Measurements from ENCODE around the gene CEP170.
"Not testable (repeated sequence)": the region's sequence is repeated elsewhere in the genome, so short reads cannot be mapped to it uniquely, and the experiment has no call there.

The CEP170 gene

DNA sequence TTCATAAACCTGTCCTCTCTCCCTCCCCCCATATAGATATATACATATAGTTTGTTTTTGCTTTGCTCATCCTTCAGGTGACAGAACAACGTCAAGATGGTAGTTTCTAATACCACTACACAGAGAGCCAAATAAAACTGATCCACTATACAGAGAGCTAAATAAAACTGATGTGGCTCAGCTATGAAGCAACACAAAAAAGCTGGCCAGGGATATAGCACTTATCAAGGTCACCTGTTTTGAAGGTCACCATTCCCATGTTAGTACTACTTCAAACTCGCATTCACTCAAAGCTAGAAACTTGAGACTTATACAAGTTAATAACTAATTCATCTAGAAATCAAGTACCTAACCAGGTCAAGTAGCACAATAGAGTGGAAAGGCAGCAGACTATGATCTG lies 61.8 kb downstream of the CEP170 start:
- not testable (repeated sequence) for H3K9me2 ChIP-seq (replicated peaks; ENCODE audit: insufficient read depth, low read length); DNase-seq; H3F3A ChIP-seq (ENCODE audit: insufficient read depth, low read length); H3K36me3 ChIP-seq (replicated peaks; ENCODE audit: insufficient read depth, low read length); H3K79me2 ChIP-seq (ENCODE audit: low read length); H3K27ac ChIP-seq (ENCODE audit: low read length); H3K4me1 ChIP-seq (ENCODE audit: low read length); H3K4me3 ChIP-seq (ENCODE audit: low read length); H3K27me3 ChIP-seq (replicated peaks; ENCODE audit: insufficient read depth, low read length); H4K20me1 ChIP-seq (ENCODE audit: insufficient read depth, low read length); H3K9me3 ChIP-seq (replicated peaks; ENCODE audit: insufficient read depth, low read length); H3K4me2 ChIP-seq (ENCODE audit: low read depth, low read length); H3K9ac ChIP-seq (ENCODE audit: low read length); H2AFZ ChIP-seq (ENCODE audit: low read length)

GRCh38 chr1:243186201-243186995 lies 68.7 kb downstream of the CEP170 start:
- not testable (repeated sequence) for H3K27ac ChIP-seq (ENCODE audit: low read length); H3K9me3 ChIP-seq (replicated peaks; ENCODE audit: insufficient read depth, low read length); DNase-seq; H3K36me3 ChIP-seq (replicated peaks; ENCODE audit: insufficient read depth, low read length); H3K4me2 ChIP-seq (ENCODE audit: low read depth, low read length); H4K20me1 ChIP-seq (ENCODE audit: insufficient read depth, low read length); H3K4me1 ChIP-seq (ENCODE audit: low read length); H2AFZ ChIP-seq (ENCODE audit: low read length); H3K79me2 ChIP-seq (ENCODE audit: low read length); H3K9me2 ChIP-seq (replicated peaks; ENCODE audit: insufficient read depth, low read length); H3K27me3 ChIP-seq (replicated peaks; ENCODE audit: insufficient read depth, low read length); H3F3A ChIP-seq (ENCODE audit: insufficient read depth, low read length); H3K4me3 ChIP-seq (ENCODE audit: low read length); H3K9ac ChIP-seq (ENCODE audit: low read length)

DNA sequence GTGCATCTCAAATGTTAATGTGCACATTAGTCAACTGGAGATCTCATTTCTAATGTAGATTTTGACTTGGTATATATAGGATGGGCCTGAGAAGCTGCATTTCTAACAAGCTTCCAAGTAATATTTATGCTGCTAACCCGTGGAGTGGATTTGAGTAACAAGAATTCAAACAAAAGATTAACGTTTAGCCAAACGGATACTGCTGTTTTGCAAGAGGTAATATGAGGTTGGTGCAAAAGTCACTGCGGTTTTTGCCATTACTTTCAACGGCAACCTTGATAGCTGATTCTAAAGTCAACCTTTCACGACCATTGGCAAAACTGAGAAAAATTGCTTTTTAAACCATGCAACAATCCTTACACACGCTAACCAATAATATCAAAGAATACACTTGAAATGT lies 70.3 kb downstream of the CEP170 start:
- not testable (repeated sequence) for H3K27ac ChIP-seq (ENCODE audit: low read length); H3K27me3 ChIP-seq (replicated peaks; ENCODE audit: insufficient read depth, low read length); H3K4me1 ChIP-seq (ENCODE audit: low read length); DNase-seq; H3F3A ChIP-seq (ENCODE audit: insufficient read depth, low read length); H4K20me1 ChIP-seq (ENCODE audit: insufficient read depth, low read length); H3K4me2 ChIP-seq (ENCODE audit: low read depth, low read length); H3K36me3 ChIP-seq (replicated peaks; ENCODE audit: insufficient read depth, low read length); H2AFZ ChIP-seq (ENCODE audit: low read length); H3K4me3 ChIP-seq (ENCODE audit: low read length); H3K9me2 ChIP-seq (replicated peaks; ENCODE audit: insufficient read depth, low read length); H3K79me2 ChIP-seq (ENCODE audit: low read length); H3K9ac ChIP-seq (ENCODE audit: low read length); H3K9me3 ChIP-seq (replicated peaks; ENCODE audit: insufficient read depth, low read length)

DNA sequence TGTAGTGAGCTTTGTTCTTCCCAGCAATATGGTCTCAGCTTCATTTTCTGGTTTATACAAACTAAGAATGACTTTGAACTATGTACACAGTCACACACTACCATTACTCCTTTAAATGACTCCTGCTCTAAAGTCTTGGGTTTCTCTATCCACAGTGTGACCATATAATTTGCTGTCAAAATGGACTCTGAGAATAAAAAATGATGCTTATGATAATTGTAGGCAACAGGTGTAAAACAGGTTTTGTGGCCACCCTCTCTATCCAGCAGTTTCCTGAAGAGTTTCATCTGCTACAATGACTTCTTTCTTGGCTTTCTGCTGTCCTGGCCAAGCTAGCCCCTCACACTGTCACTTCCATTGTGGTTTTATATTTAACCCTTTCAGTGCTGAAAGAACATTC lies 71.4 kb downstream of the CEP170 start:
- H3K79me2 ChIP-seq (ENCODE audit: low read length) = not testable (repeated sequence)

DNA sequence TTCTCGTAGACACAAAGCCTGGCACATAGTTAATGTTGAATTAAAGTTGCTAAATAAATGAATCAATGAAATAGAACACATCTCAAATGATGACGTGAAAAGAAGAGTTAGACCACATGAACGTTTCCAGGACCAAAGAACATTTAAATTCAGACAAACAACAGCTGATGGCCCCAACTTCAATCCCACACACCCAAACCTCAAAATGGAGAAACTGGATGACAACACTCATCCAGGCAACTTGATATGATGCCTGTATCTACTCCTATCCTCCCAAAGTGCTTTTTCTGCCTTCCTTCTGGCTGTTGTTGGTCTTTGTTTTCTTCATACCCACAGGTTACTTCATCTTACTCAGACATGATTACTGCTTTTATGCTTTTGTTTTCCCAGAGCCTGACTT lies 71.9 kb downstream of the CEP170 start:
- H3K9ac ChIP-seq (ENCODE audit: low read length); H3K9me2 ChIP-seq (replicated peaks; ENCODE audit: insufficient read depth, low read length); H3K27me3 ChIP-seq (replicated peaks; ENCODE audit: insufficient read depth, low read length); H3K9me3 ChIP-seq (replicated peaks; ENCODE audit: insufficient read depth, low read length); H3K79me2 ChIP-seq (ENCODE audit: low read length); H3K27ac ChIP-seq (ENCODE audit: low read length); H3K4me2 ChIP-seq (ENCODE audit: low read depth, low read length); H4K20me1 ChIP-seq (ENCODE audit: insufficient read depth, low read length); H3F3A ChIP-seq (ENCODE audit: insufficient read depth, low read length); DNase-seq; H3K4me3 ChIP-seq (ENCODE audit: low read length); H3K4me1 ChIP-seq (ENCODE audit: low read length); H3K36me3 ChIP-seq (replicated peaks; ENCODE audit: insufficient read depth, low read length); H2AFZ ChIP-seq (ENCODE audit: low read length): not testable (repeated sequence)

More for the DNA sequence above, 71.4 kb downstream of the CEP170 start:
- not testable (repeated sequence) for H3K27ac ChIP-seq (ENCODE audit: low read length); H3K9me3 ChIP-seq (replicated peaks; ENCODE audit: insufficient read depth, low read length); H4K20me1 ChIP-seq (ENCODE audit: insufficient read depth, low read length); H3K27me3 ChIP-seq (replicated peaks; ENCODE audit: insufficient read depth, low read length); H3K9ac ChIP-seq (ENCODE audit: low read length); H3K36me3 ChIP-seq (replicated peaks; ENCODE audit: insufficient read depth, low read length); DNase-seq; H3K4me3 ChIP-seq (ENCODE audit: low read length); H3K4me2 ChIP-seq (ENCODE audit: low read depth, low read length); H3K4me1 ChIP-seq (ENCODE audit: low read length); H3F3A ChIP-seq (ENCODE audit: insufficient read depth, low read length); H3K9me2 ChIP-seq (replicated peaks; ENCODE audit: insufficient read depth, low read length); H2AFZ ChIP-seq (ENCODE audit: low read length)

GRCh38 chr1:243179720-243180119 lies 75.4 kb downstream of the CEP170 start:
- Histone ChIP-seq H3K79me2 (ENCODE audit: low read length) (no peaks in the 10 kb centered on the region), H4K20me1 (ENCODE audit: insufficient read depth, low read length) (no peaks in the 10 kb centered on the region), H3K9ac (ENCODE audit: low read length) (no peak overlapping the region), H3F3A (ENCODE audit: insufficient read depth, low read length) (no peaks in the 10 kb centered on the region), H3K9me3 (replicated peaks; ENCODE audit: insufficient read depth, low read length) (no peaks in the 10 kb centered on the region), H3K4me2 (ENCODE audit: low read depth, low read length) (no peak overlapping the region), H3K27me3 (replicated peaks; ENCODE audit: insufficient read depth, low read length) (no peaks in the 10 kb centered on the region), H3K36me3 (replicated peaks; ENCODE audit: insufficient read depth, low read length) (no peaks in the 10 kb centered on the region), H3K9me2 (replicated peaks; ENCODE audit: insufficient read depth, low read length) (no peaks in the 10 kb centered on the region), H2AFZ (ENCODE audit: low read length) (no peak overlapping the region), H3K4me3 (ENCODE audit: low read length) (no peak overlapping the region), H3K4me1 (ENCODE audit: low read length) (no peaks in the 10 kb centered on the region), H3K27ac (ENCODE audit: low read length) (no peak overlapping the region)
- DNase-seq = no peak
- TF ChIP-seq EZH2 (optimal IDR thresholded peaks at IDR 0.05; ENCODE audit: low read depth, low read length) = no peak
- no peak for TF ChIP-seq EZH2phosphoT487 (IDR thresholded peaks at IDR 0.05; ENCODE audit: low read length)
- TF ChIP-seq, protein P1, sequence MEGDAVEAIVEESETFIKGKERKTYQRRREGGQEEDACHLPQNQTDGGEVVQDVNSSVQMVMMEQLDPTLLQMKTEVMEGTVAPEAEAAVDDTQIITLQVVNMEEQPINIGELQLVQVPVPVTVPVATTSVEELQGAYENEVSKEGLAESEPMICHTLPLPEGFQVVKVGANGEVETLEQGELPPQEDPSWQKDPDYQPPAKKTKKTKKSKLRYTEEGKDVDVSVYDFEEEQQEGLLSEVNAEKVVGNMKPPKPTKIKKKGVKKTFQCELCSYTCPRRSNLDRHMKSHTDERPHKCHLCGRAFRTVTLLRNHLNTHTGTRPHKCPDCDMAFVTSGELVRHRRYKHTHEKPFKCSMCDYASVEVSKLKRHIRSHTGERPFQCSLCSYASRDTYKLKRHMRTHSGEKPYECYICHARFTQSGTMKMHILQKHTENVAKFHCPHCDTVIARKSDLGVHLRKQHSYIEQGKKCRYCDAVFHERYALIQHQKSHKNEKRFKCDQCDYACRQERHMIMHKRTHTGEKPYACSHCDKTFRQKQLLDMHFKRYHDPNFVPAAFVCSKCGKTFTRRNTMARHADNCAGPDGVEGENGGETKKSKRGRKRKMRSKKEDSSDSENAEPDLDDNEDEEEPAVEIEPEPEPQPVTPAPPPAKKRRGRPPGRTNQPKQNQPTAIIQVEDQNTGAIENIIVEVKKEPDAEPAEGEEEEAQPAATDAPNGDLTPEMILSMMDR (IDR thresholded peaks at IDR 0.05; ENCODE audit: low read length) = no peak

DNA sequence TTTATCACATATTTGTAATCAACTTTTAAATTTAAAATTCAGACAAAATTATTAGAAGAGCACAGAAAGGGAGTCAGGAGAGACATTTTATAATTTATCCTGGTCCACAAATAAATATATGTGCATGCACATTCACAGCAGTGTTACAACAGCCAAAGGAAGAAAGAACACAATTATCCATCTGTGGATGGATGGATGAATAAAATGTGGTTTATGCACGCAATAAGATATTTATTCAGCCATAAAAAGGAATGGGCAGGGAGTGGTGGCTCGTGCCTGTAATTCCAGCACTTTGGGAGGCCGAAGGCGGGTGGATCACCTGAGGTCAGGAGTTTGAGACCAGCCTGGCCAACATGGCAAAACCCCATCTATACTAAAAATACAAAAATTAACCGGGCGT lies 77.3 kb downstream of the CEP170 start:
- not testable (repeated sequence) for H3K79me2 ChIP-seq (ENCODE audit: low read length); H3K4me1 ChIP-seq (ENCODE audit: low read length)

More for the DNA sequence above, 77.3 kb downstream of the CEP170 start:
- DNase-seq; H3K4me2 ChIP-seq (ENCODE audit: low read depth, low read length); H4K20me1 ChIP-seq (ENCODE audit: insufficient read depth, low read length); H3K27me3 ChIP-seq (replicated peaks; ENCODE audit: insufficient read depth, low read length); H3K27ac ChIP-seq (ENCODE audit: low read length); H2AFZ ChIP-seq (ENCODE audit: low read length); H3K9me2 ChIP-seq (replicated peaks; ENCODE audit: insufficient read depth, low read length); H3K9ac ChIP-seq (ENCODE audit: low read length); H3K9me3 ChIP-seq (replicated peaks; ENCODE audit: insufficient read depth, low read length); H3F3A ChIP-seq (ENCODE audit: insufficient read depth, low read length); H3K36me3 ChIP-seq (replicated peaks; ENCODE audit: insufficient read depth, low read length); H3K4me3 ChIP-seq (ENCODE audit: low read length): not testable (repeated sequence)
